AG09309 (cell line): ENCODE measurements around the gene LRP1.

Source experiments
- DNase-seq: peaks from one replicate; pipeline ENCODE4 v3.0.0-alpha.2; 2010; ENCODE audit warnings: low read depth
- H3K4me3 ChIP-seq: 2 replicates; pipeline ENCODE4 v1.5.1; 2011; ENCODE audit warnings: mild to moderate bottlenecking, low read depth, low read length, moderate library complexity; ENCODE audit not compliant: control insufficient read depth
- TF ChIP-seq, protein P1 (sequence below): IDR thresholded peaks from 2 replicates; pipeline ENCODE4 v1.5.1; 2011; ENCODE audit warnings: mild to moderate bottlenecking, low read depth, low read length, inconsistent platforms; ENCODE audit not compliant: insufficient read depth, control insufficient read depth; ENCODE audit errors: missing control alignments

The LRP1 gene

DNA sequence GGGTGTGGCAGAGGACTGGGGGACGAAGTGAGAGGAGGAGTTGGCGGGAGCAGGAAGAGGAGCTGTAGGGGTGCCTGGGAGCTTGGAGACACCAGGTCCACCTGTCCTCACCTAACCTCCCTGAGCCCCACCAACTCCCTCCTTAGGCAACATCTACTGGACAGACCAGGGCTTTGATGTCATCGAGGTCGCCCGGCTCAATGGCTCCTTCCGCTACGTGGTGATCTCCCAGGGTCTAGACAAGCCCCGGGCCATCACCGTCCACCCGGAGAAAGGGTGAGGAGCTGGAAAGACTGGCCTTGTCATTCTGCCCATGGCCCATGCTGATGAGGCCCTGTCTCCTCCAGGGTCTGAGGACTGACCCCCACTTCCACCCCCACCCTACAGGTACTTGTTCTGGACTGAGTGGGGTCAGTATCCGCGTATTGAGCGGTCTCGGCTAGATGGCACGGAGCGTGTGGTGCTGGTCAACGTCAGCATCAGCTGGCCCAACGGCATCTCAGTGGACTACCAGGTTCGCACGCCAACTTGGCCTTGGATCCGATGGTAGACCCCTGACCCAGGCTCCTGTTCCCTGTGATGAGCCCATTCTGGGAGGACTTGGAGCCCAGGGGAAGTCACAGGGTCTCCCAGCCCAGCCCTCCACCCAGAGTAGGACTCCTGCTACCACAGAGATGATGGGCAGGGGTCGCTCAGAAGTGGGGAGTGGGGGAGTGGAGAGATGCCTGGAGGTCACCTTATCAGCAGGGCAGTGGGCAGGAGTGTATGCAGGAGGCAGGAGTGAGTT, 55.8 kb downstream of the LRP1 start:
- H3K4me3 ChIP-seq = no peak overlapping the region
- TF ChIP-seq, protein P1, sequence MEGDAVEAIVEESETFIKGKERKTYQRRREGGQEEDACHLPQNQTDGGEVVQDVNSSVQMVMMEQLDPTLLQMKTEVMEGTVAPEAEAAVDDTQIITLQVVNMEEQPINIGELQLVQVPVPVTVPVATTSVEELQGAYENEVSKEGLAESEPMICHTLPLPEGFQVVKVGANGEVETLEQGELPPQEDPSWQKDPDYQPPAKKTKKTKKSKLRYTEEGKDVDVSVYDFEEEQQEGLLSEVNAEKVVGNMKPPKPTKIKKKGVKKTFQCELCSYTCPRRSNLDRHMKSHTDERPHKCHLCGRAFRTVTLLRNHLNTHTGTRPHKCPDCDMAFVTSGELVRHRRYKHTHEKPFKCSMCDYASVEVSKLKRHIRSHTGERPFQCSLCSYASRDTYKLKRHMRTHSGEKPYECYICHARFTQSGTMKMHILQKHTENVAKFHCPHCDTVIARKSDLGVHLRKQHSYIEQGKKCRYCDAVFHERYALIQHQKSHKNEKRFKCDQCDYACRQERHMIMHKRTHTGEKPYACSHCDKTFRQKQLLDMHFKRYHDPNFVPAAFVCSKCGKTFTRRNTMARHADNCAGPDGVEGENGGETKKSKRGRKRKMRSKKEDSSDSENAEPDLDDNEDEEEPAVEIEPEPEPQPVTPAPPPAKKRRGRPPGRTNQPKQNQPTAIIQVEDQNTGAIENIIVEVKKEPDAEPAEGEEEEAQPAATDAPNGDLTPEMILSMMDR = no peak
- DNase-seq = no peak

DNA sequence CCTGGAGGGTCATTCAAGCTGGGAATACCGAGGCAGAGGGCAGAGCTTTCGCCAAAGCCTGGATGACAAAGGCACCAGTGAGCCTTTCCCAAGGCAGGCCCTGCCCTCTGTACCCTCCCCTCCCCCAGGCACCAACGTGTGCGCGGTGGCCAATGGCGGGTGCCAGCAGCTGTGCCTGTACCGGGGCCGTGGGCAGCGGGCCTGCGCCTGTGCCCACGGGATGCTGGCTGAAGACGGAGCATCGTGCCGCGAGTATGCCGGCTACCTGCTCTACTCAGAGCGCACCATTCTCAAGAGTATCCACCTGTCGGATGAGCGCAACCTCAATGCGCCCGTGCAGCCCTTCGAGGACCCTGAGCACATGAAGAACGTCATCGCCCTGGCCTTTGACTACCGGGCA, 57.1 kb downstream of the LRP1 start:
- DNase-seq = no peak
- TF ChIP-seq, protein P1 = no peak
- no peak overlapping the region for H3K4me3 ChIP-seq

DNA sequence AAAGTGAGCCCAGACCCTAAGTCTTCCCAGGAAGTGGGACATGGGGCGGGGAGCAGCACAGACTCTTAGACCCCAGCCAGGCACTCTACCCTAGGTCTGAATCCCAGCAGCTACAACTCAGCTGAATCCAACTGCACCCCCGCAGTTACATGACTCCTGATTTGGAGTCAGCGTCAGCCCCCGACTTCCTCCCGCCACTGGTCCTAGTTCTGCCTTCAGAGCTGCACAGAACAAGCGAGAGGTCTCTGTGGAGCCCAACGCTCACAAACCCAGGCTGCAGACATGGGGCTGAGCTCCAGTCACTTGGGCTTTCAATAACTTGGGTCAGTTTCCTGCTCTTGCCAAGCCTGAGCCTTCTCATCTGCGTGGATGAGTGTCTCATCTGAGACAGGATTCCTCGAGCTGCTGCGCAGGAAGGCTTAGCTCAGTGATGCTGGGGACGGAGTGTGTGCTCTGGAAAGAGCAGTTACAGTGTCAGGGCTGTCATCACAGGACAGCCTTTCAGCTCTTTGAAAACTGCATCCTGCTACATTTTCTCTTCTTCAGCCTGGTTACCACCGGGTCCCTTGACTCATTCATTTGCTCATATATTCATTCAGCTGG, 57.7 kb downstream of the LRP1 start:
- TF ChIP-seq, protein P1 = no peak
- no peak overlapping the region for H3K4me3 ChIP-seq
- DNase-seq = no peak

DNA sequence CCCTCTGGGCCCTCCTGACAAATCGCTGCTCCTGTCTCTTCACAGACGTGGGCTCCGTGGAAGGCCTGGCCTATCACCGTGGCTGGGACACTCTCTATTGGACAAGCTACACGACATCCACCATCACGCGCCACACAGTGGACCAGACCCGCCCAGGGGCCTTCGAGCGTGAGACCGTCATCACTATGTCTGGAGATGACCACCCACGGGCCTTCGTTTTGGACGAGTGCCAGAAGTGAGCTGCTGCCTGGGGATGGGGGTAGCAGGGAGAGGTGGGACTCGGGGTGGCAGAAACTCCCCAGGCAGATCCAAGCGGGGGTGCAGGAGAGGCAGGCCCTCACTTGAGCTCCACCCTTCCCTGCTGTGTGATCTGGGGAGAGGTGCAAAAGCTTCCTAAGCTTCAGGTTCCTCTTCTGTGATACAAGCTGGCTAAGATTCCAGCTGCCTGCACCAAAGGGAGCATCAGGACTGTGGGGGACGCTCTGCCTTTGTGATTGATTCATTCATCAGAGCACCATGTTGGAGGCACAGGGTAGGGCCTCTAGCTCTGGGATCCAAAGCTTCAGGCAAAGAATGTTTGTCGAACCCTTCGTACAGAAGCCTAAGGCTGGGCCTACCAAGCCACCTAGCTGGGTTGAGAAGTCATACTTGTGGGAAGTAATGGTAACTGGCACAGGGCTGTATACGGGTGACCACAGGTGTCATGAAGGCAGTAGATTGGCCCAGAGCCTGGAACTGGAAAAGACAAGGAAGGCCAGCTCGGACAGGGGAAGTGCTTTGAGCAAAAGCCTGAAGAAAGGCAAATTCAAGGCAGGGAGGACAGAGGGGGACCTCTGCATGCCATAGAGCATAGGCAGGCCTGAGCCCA, 59.2 kb downstream of the LRP1 start:
- TF ChIP-seq, protein P1 = no peak
- H3K4me3 ChIP-seq = no peak overlapping the region
- no peak for DNase-seq

DNA sequence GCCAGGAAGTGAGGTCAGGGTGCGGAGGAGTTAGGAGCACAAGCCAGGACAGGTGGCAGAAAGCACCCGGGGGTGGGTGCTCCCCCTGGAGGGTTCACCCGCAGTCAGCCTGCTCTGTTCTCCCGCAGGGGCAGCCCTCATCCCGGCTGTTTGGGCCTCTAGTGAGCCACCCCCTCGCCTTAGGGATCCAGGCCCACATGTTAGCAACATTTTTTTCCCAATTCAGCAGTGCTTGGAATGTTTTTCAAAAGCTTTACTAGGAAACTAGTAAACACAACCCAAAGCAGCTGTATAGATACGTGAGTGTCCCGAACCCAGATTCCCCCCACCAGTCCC, 59.8 kb downstream of the LRP1 start:
- DNase-seq = no peak
- TF ChIP-seq, protein P1 = no peak
- H3K4me3 ChIP-seq = no peak overlapping the region

DNA sequence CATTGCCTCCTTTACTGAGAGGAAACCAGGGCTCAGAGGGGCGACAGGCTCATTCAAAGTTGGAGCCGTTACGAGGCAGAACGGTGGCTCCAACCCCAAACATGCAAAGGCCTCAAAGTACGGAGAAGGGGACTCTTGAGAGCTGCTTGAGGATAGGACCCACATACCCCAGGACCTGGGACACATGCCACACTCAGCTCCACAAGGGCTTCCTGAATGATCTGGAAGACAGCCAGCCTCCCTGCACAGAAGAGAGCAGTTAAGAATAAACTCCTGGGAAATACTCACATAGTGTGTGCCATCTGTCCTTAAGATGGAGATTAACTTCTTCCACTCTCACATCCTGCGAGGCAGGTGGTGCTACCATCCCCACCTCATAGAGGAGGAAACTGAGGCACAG, 61.8 kb downstream of the LRP1 start:
- H3K4me3 ChIP-seq = no peak overlapping the region
- no peak for DNase-seq
- TF ChIP-seq, protein P1 = no peak
